Umbilical cord (tissue), 2 donors: ENCODE data around the gene CRB3. TPM values are rescaled to one million over a fixed set of nuclear protein-coding genes. Genes with fewer than 3 reads are reported as not detected.
A peak's percentile ranks its signal among the peaks of the same experiment; 100 is the strongest.

Source experiments
- DNase-seq: peaks from one replicate; pipeline ENCODE4 v3.0.0-alpha.2; 2015; ENCODE audit warnings: low spot score
- total RNA-seq: library from RNA; depleted of rRNA; stranded (reverse); fragments of >200 nt; gene quantifications from one replicate; pipeline ENCODE4 v1.2.3, GENCODE V29; 2014; ENCODE audit warnings: low replicate concordance; ENCODE audit not compliant: insufficient read depth

CRB3 gene
- total RNA-seq, 1 donor from 2014 or later: 9.1 TPM

DNA sequence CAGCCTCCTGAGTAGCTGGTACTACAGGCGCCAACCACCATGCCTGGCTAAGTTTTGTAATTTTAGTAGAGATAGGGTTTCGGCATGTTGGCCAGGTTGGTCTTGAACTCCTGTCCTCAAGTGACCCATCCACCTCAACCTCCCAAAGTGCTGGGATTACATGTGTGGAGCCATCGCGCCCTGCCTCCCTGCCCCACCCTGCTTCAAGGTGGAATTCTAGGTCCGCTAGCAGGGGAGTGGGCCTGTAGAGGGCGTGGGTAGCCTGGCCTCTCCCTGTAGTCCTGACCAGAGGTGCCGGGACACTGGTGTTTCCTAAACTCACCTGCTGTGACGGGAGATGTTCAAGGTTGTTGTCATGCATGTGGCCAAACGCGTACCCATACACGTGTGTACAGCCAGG, 30.9 kb upstream of the CRB3 start:
- no peak for DNase-seq

DNA sequence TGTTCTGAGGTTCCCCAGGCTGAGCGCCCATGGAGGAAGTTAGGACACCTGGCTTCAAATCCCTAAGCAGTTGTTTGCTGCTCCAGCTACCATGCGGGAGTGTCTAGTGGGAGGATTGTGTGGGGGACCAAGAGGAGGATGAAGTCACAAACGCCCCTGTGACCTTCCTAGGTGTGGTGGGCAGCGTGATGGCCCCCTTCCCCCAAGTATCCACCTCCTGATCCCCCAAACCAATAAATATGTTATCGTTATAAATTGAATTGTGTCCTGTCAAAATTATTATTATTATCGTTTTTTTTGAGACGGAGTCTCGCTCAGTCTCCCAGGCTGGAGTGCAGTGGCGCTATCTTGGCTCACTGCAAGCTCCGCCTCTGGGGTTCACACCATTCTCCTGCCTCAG, 30.4 kb upstream of the CRB3 start, which contains the start of gene SLC25A41:
Gene SLC25A41 (minus strand): TSS at position 101 of the 400 bp plus-strand sequence. CDS start 70 bp downstream, at position 31.
- DNase-seq: no peak

- no peak for DNase-seq
These were observed 24.3 kb upstream of the CRB3 start for GRCh38 chr19:6439743-6440142.

DNA sequence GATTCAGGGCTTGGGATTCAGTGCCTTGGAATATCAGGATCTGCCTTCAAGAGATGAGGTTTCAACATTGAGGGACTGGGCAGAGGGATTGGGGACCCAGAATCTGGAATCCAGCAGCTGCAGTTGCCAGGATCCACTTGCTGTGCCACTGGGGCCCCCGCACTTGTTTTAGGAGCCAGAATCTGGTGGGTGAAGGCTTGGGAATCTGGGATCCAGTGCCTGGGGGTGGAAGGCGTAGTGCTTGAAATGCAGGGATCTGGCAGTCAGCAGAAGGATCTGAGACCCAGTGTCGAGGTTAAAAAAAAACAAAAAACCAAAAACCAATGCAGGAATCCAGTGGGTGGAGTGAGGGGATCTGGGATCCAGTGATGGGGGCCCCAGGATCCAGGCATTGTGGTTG, 23.2 kb upstream of the CRB3 start:
- DNase-seq: no peak

- DNase-seq: no peak
These were observed 21.9 kb upstream of the CRB3 start for GRCh38 chr19:6442087-6442688.

DNA sequence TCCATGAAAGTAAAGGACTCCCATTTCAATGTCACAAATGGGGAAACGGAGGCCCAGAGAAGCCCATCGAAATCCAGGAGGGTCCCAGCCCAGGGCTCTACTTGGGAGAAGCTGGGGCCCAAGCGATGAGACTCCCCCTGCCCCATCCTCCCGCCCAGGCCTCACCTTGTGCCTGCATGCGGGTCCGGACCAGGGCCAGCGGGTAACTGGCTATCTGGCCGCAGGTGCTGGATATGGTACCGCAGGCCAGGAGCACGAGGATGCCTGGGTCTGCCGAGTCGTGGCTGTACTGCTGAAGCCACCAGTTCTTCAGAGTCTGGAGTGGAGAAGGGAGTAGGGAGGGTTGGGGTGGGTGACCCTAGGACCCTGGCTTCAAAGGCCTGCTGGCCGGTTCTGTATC, 20.1 kb upstream of the CRB3 start:
- DNase-seq: no peak

DNA sequence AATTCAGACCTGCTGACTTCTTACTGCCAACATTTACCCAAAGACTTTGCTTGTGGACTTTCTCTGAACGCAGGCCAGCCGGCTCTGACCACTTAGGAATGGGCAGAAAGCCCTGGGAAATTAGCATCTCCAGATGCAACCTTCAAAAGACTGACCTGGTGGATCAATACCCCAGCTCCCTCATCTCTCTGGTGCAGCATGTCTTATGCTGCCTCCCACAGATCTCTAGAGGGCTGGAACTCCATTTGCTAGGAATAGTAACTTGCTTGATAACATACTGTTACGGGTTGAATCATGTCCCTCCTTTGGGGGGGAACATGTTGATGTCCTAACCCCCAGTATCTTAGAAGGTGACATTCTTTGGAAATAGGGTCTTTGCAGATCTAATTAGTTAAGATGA, 17.6 kb upstream of the CRB3 start:
- DNase-seq: no peak

GRCh38 chr19:6448045-6448444, 16.0 kb upstream of the CRB3 start:
- DNase-seq: no peak

DNA sequence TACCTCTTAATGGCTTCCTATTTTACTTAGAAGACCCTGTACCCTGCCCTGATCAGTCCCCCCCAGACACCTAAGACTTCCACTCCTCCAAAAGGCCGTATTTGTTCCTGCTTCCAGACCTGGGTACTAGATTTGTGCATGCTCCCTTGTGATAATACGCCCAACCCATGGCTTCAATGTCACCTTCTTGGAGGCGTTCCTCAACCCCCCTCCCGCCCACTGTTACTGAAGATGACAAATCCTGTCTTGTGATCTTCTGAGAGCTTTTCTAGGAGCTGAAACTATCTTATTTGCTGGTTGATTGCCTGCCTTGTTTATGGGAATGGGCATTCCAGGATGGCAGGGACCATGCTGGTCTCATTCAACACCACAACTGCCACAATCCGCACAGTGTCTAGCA, 13.9 kb upstream of the CRB3 start:
- no peak for DNase-seq

GRCh38 chr19:6451583-6452222, 12.4 kb upstream of the CRB3 start:
- no peak for DNase-seq

- no peak for DNase-seq
These were observed 11.9 kb upstream of the CRB3 start for GRCh38 chr19:6452223-6452614.

GRCh38 chr19:6452899-6453298, 11.2 kb upstream of the CRB3 start:
- no peak for DNase-seq

DNA sequence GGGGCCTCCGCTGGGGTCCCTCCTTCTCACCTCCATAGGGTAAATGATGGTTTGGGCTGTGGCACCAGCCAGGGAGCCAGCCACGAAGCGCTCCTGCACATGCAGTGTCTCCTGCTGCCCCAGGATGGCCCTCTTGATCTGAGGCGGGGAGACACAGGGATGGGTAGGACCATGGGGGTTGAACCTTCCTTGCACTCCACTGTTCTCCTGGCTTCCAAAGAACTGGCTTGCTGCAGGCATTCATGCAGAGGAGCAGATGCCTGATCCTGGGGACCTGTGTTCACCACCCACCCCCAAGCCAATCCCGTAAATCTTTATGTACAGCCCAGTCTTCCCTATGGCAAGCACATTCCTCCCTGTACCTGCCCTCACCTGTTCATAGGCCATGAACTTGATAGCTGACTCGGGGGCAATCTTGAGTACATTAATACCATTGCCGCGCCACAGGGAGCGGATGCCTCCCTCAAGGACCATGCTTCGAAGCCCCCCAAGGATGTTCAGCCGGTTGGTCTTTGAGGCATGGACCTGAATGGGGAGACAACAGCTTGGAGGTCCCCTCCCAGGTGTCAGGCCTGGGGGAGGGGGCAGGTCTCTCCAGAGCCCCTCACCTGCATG, 10.0 kb upstream of the CRB3 start:
- DNase-seq: no peak

DNA sequence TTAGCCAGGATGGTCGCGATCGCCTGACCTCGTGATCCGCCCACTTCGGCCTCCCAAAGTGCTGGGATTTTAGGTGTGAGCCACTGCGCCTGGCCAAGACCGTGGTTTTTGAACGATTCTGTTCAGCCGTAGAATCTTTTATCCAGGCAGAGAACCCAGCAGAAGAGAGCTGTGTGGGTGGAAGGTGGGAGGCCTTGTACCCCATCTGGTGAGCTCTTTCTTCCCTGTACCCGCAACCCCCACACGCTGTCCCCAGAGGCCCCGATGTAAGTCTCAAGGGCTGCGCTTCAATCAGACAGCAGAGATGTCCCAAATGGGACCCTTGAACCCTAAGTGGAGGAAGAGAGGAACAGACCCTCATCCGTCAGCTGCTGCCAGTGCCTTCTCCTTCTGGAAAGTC, 8.1 kb upstream of the CRB3 start:
- no peak for DNase-seq

- DNase-seq: no peak
These were observed 5.9 kb upstream of the CRB3 start for GRCh38 chr19:6457958-6458694.

DNA sequence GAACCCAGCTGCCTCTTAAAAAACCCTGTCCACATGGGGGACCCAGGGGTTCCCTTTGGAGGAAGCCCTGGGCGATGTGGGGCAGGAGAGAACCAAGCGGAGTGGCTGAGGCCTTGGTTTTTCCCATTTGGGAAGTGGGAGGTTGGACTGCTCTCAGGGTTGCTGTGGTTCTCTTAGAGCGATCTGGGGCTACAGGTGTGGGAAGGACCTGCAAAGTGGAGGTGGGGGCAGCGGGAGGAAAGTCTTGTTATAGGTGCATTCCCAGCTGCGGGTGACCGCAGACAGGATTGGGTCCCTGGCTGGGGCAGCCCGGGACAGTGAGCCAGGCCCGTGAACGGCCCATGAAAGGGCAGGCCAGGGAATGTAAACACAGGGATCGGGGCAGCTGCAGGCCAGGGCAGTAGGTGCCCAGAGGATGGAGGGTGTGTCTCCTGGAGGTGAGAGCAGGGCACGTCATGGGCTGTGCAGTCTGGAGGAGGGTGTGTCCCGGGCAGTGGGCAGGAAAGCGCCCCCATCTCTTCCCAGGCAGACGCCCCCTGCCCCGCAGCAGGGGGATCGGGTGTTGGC, 5.3 kb upstream of the CRB3 start:
- no peak for DNase-seq

DNA sequence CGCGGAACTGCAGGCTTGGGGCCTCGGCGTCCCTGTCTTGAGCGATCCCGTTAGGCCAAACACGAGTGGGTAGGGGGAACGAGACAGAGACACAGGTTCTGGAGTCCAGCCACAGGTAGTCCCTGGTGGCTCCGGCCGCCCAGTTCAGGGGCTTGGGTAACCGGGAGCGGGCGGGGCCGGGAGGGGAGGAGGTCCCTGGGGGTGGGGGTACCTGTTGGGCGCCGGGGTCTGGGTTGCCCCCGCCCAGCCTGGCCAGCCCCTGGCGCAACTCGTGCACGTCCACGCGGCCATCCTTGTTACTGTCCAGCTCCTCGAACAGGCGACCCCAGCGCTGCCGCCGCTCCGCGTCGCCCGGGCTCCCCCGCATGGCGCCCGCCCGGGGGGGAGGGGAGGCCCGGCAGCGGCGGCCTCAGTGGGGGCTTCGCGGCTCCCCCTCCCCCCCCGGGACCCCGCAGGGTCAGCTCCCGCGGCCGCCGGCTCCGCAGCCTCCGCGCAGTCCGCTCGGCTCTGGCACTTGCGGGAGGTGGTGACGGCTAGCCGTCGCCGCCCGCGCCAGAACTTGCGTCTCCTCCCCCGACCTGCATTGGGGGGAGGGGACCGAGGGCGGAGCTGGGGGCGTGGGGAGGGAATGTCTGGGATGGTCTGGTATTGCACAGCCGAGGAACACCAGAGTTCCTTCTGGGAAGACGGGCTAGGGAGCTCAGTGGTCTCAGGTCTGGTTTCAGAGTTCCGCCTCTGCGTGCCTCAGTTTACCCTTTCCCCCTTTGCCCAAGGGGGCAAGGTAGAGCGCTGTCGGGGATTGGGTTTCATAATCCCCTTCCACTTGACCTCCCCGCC, 4.6 kb upstream of the CRB3 start, which contains the start of gene SLC25A23:
Gene SLC25A23 (minus strand): TSS at position 531 of the 837 bp plus-strand sequence. CDS start 164 bp downstream, at position 367.
- DNase-seq: peak; percentile 84

- peak; percentile 99 for DNase-seq
These were observed 3.8 kb upstream of the CRB3 start for GRCh38 chr19:6460099-6460884.

GRCh38 chr19:6465006-6465405, 935 bp downstream of the CRB3 start:
- DNase-seq: no peak

DNA sequence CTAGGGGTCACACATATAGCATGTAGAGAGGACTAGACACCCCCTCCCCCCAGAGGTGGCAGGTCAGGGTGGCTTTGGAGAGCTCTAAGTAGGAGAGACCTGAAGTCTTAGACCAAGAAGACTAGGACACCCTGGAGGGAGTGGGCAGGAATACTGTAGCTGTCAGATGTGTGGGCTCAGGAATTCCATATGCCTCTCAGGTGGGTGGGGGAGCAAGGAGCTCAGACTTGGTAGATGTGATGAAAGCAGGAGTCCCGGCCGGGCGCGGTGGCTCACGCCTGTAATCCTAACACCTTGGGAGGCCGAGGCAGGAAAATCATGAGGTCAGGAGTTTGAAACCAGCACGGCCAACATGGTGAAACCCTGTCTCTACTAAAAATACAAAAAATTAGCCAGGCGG, 1.6 kb downstream of the CRB3 start:
- DNase-seq: no peak
